ENCODE data around the gene CWC27. TPM values are rescaled to one million over a fixed set of nuclear protein-coding genes. Genes with fewer than 3 reads are reported as not detected.

The CWC27 gene
- polyA plus RNA-seq, 1 of the 3 experiments (the other 2 are of a cell fraction): 6.6 TPM

GRCh38 chr5:65009207-65009606 lies 240.5 kb downstream of the CWC27 start:
- Histone ChIP-seq H3K9ac (no peak overlapping the region), H2AFZ (ENCODE audit: low read depth) (no peak overlapping the region), H3K36me3 (replicated peaks in 1 of 2; ENCODE audit: control insufficient read depth in 1 of 2, insufficient read depth in 2 of 2, low read length in 1 of 2) (peaks cover 0 to 5% of the 10 kb centered on the region in 2 experiments), H4K20me1 (ENCODE audit: insufficient read depth) (no peaks in the 10 kb centered on the region), H3K9me2 (no peaks in the 10 kb centered on the region), H3K79me2 (ENCODE audit: insufficient read depth) (no peaks in the 10 kb centered on the region), H3K4me3 (ENCODE audit: low read depth in 2 of 2, low read length in 1 of 2) (no peak overlapping the region), H3F3A (replicated peaks; ENCODE audit: insufficient read depth) (no peaks in the 10 kb centered on the region), H3K27ac (ENCODE audit: low read depth in 2 of 2, low read length in 1 of 2) (no peak overlapping the region), H3K4me1 (ENCODE audit: control insufficient read depth in 1 of 2, insufficient read depth in 2 of 2, low read depth in 1 of 2, low read length in 1 of 2) (peaks cover 0 to 10% of the 10 kb centered on the region in 2 experiments; a peak in 1 of 4 replicates), H3K27me3 (ENCODE audit: insufficient read depth) (no peaks in the 10 kb centered on the region), H3K9me3 (no peaks in the 10 kb centered on the region), H3K4me2 (no peak overlapping the region)
- no peak for DNase-seq
- ChIA-PET POLR2A (no interaction called here), CTCF (no interaction called here)
- no peak for TF ChIP-seq FOXJ3 (CRISPR knock-in tag; IDR thresholded peaks at IDR 0.05)
- WGBS (ENCODE audit: low lambda C conversion rate): 100% methylated on average over 1 of the region's 1 CpG

- Histone ChIP-seq H4K20me1 (ENCODE audit: insufficient read depth) (no peaks in the 10 kb centered on the region), H3K27ac (ENCODE audit: low read depth in 2 of 2, low read length in 1 of 2) (no peak overlapping the region), H3K4me1 (ENCODE audit: control insufficient read depth in 1 of 2, insufficient read depth in 2 of 2, low read depth in 1 of 2, low read length in 1 of 2) (peaks cover 0 to 18% of the 10 kb centered on the region in 2 experiments; a peak in 2 of 4 replicates), H3K4me2 (no peak overlapping the region), H3F3A (replicated peaks; ENCODE audit: insufficient read depth) (no peaks in the 10 kb centered on the region), H3K9me2 (no peaks in the 10 kb centered on the region), H3K9me3 (no peaks in the 10 kb centered on the region), H2AFZ (ENCODE audit: low read depth) (no peak overlapping the region), H3K9ac (no peak overlapping the region), H3K27me3 (ENCODE audit: insufficient read depth) (no peaks in the 10 kb centered on the region), H3K79me2 (ENCODE audit: insufficient read depth) (no peaks in the 10 kb centered on the region), H3K36me3 (replicated peaks in 1 of 2; ENCODE audit: control insufficient read depth in 1 of 2, insufficient read depth in 2 of 2, low read length in 1 of 2) (peaks cover 0 to 5% of the 10 kb centered on the region in 2 experiments), H3K4me3 (ENCODE audit: low read depth in 2 of 2, low read length in 1 of 2) (no peak overlapping the region)
- no peak for TF ChIP-seq SMC3 (IDR thresholded peaks at IDR 0.05; ENCODE audit: low read depth, low read length)
- TF ChIP-seq PBX3 (IDR thresholded peaks at IDR 0.05): no peak
- no peak for TF ChIP-seq EP300 (IDR thresholded peaks at IDR 0.05; ENCODE audit: borderline replicate concordance in 1 of 2, low read depth in 1 of 2, low read length in 1 of 2)
- TF ChIP-seq REST (IDR thresholded peaks at IDR 0.05; ENCODE audit: low read depth, low read length): no peak
- TF ChIP-seq GABPA (IDR thresholded peaks at IDR 0.05; ENCODE audit: low read depth): no peak
- no peak for TF ChIP-seq JUND (IDR thresholded peaks at IDR 0.05)
- no peak for TF ChIP-seq FOSL2 (IDR thresholded peaks at IDR 0.05; ENCODE audit: borderline replicate concordance, low read depth)
- TF ChIP-seq TEAD4 (IDR thresholded peaks at IDR 0.05; ENCODE audit: borderline replicate concordance, insufficient read depth): no peak
- no peak for TF ChIP-seq RXRA (IDR thresholded peaks at IDR 0.05; ENCODE audit: borderline replicate concordance, low read depth)
- TF ChIP-seq GATA2 (CRISPR knock-in tag; IDR thresholded peaks at IDR 0.05): no peak
- TF ChIP-seq RAD21 (IDR thresholded peaks at IDR 0.05; ENCODE audit: low read length): no peak
- TF ChIP-seq IRF3 (IDR thresholded peaks at IDR 0.05; ENCODE audit: low read depth, low read length): no peak
- TF ChIP-seq FOXJ3 (CRISPR knock-in tag; IDR thresholded peaks at IDR 0.05): no peak
- TF ChIP-seq NRF1 (IDR thresholded peaks at IDR 0.05; ENCODE audit: low read depth, low read length): no peak
- TF ChIP-seq NFIC (IDR thresholded peaks at IDR 0.05; ENCODE audit: borderline replicate concordance): no peak
- TF ChIP-seq ZBTB33 (IDR thresholded peaks at IDR 0.05; ENCODE audit: borderline replicate concordance, low read depth): no peak
- TF ChIP-seq USF1 (IDR thresholded peaks at IDR 0.05; ENCODE audit: borderline replicate concordance, low read depth): no peak
- DNase-seq: no peak
- CTCF ChIA-PET: no interaction called here
- POLR2A ChIA-PET: no interaction called here
- 71% methylated on average over 1 of the region's 1 CpG for WGBS (ENCODE audit: low lambda C conversion rate)
These were observed 242.1 kb downstream of the CWC27 start for GRCh38 chr5:65010841-65011240.

Measured in SK-N-SH (cell line).